DOHH2 (cell line): ENCODE measurements around the gene MOSPD2.

Experiments
- H3F3A ChIP-seq: fragments of 200-600 bp; sonication (generic), shearing (Covaris generic); 2 replicates; pipeline ENCODE4 v1.6.0; 2016; ENCODE audit warnings: antibody characterized with exemption, mild to moderate bottlenecking; ENCODE audit not compliant: control insufficient read depth, insufficient read depth
- H3K27ac ChIP-seq: fragments of 200-600 bp; sonication (generic); 2 replicates; pipeline ENCODE4 v1.5.1; 2014; ENCODE audit warnings: low read depth, mild to moderate bottlenecking, low read length, moderate library complexity
- H3K27me3 ChIP-seq: fragments of 200-600 bp; sonication (generic); 2 replicates; pipeline ENCODE4 v1.6.1; 2014; ENCODE audit warnings: mild to moderate bottlenecking, low read length, mixed read lengths; ENCODE audit not compliant: control insufficient read depth
- H3K36me3 ChIP-seq: fragments of 200-600 bp; sonication (generic); 2 replicates; pipeline ENCODE4 v1.6.1; 2014; ENCODE audit warnings: mild to moderate bottlenecking, low read length, moderate library complexity, mixed read lengths; ENCODE audit not compliant: control insufficient read depth
- H3K4me1 ChIP-seq: fragments of 200-600 bp; sonication (generic); 2 replicates; pipeline ENCODE4 v1.6.1; 2014; ENCODE audit warnings: mild to moderate bottlenecking, low read length, mixed read lengths; ENCODE audit not compliant: control insufficient read depth
- H3K4me2 ChIP-seq: fragments of 200-600 bp; sonication (generic); 2 replicates; pipeline ENCODE4 v1.6.0; 2014; ENCODE audit warnings: mild to moderate bottlenecking, low read length, moderate library complexity
- H3K4me3 ChIP-seq: fragments of 200-600 bp; sonication (generic); 2 replicates; pipeline ENCODE4 v1.5.1; 2014; ENCODE audit warnings: mild to moderate bottlenecking, low read length, mixed read lengths
- H3K79me2 ChIP-seq: fragments of 200-600 bp; sonication (generic); 2 replicates; pipeline ENCODE4 v1.6.1; 2014; ENCODE audit warnings: mild to moderate bottlenecking, low read length, mixed read lengths; ENCODE audit not compliant: control insufficient read depth
- H3K9me2 ChIP-seq: fragments of 200-600 bp; sonication (generic); replicated peaks from 2 replicates; pipeline ENCODE4 v1.6.1; 2014; ENCODE audit warnings: mild to moderate bottlenecking, low read length, mixed read lengths; ENCODE audit not compliant: control insufficient read depth
- H3K9me3 ChIP-seq: fragments of 200-600 bp; sonication (generic); 2 replicates; pipeline ENCODE4 v1.6.1; 2014; ENCODE audit warnings: antibody characterized with exemption, low read length, mixed read lengths; ENCODE audit not compliant: control insufficient read depth, insufficient read depth
- H4K20me1 ChIP-seq: fragments of 200-600 bp; sonication (generic); 2 replicates; pipeline ENCODE4 v1.6.0; 2014; ENCODE audit warnings: low read depth, mild to moderate bottlenecking, antibody characterized with exemption, low read length, moderate library complexity; ENCODE audit not compliant: control insufficient read depth, insufficient read depth
- EZH2phosphoT487 ChIP-seq: fragments of 200-600 bp; sonication (generic); IDR thresholded peaks from 2 replicates; pipeline ENCODE4 v1.6.1; 2017; ENCODE audit warnings: borderline replicate concordance, mild to moderate bottlenecking, antibody characterized with exemption, low read length, moderate library complexity, mixed read lengths
- TF ChIP-seq, protein P1 (sequence below): fragments of 200-600 bp; sonication (generic); IDR thresholded peaks from one replicate; pipeline ENCODE4 v1.5.1; 2014; ENCODE audit warnings: antibody characterized with exemption, mild to moderate bottlenecking, low read depth, low read length; ENCODE audit not compliant: poor library complexity, severe bottlenecking

The MOSPD2 gene

DNA sequence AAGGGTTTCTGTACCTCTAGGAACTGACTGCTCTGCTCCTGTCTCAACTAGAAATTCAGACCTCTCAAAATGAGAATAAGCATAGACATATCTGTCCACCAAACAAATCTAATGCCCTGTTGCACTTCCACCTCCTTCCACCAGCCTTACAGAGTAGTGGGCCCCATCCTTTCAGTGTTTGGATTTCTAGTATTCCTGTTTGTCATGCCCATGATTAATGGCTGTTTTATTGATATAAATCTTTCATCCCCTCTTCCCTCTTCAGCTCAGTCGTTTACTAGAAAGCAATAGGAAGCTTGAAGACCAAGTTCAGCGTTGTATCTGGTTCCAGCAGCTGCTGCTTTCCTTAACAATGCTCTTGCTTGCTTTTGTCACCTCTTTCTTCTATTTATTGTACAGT, 46.2 kb downstream of the MOSPD2 start:
- H3F3A ChIP-seq, result no peaks in the 10 kb centered on the region
- H3K27me3 ChIP-seq, result no peaks in the 10 kb centered on the region
- H3K4me2 ChIP-seq, result no peak overlapping the region
- no peaks in the 10 kb centered on the region for H3K9me2 ChIP-seq
- no peak overlapping the region for H3K4me3 ChIP-seq
- H3K9me3 ChIP-seq, result no peaks in the 10 kb centered on the region
- peaks cover 2% of the 10 kb centered on the region for H3K4me1 ChIP-seq
- no peaks in the 10 kb centered on the region for H3K79me2 ChIP-seq
- peaks cover 5% of the 10 kb centered on the region for H3K36me3 ChIP-seq
- no peak for TF ChIP-seq EZH2phosphoT487
- TF ChIP-seq, protein P1, sequence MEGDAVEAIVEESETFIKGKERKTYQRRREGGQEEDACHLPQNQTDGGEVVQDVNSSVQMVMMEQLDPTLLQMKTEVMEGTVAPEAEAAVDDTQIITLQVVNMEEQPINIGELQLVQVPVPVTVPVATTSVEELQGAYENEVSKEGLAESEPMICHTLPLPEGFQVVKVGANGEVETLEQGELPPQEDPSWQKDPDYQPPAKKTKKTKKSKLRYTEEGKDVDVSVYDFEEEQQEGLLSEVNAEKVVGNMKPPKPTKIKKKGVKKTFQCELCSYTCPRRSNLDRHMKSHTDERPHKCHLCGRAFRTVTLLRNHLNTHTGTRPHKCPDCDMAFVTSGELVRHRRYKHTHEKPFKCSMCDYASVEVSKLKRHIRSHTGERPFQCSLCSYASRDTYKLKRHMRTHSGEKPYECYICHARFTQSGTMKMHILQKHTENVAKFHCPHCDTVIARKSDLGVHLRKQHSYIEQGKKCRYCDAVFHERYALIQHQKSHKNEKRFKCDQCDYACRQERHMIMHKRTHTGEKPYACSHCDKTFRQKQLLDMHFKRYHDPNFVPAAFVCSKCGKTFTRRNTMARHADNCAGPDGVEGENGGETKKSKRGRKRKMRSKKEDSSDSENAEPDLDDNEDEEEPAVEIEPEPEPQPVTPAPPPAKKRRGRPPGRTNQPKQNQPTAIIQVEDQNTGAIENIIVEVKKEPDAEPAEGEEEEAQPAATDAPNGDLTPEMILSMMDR, result no peak
- H3K27ac ChIP-seq, result no peak overlapping the region
- no peaks in the 10 kb centered on the region for H4K20me1 ChIP-seq

DNA sequence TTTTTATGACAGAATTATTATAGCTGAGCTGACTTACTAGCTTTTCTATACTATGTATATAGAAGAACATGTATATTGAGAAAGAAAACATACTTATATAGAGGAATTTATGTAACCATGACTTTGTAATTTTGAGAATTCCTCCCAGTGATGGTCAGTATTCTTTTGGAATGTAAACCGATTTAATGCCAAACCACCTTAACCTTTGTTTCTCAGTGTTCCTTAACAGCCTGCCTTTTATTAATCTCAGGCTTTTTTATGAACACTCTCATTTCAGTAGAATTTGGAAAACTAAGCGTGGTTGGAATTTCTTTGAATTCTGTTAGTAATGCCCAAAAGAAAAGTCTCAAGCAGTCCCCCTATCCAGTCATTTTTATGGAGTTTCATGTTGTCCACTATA, 47.0 kb downstream of the MOSPD2 start:
- Histone ChIP-seq H3K9me3 (no peaks in the 10 kb centered on the region), H3K27ac (no peak overlapping the region), H3K4me1 (peaks cover 10% of the 10 kb centered on the region), H3K27me3 (no peaks in the 10 kb centered on the region), H4K20me1 (no peaks in the 10 kb centered on the region), H3K4me2 (no peak overlapping the region), H3K79me2 (no peaks in the 10 kb centered on the region), H3K36me3 (peaks cover 5% of the 10 kb centered on the region), H3K9me2 (no peaks in the 10 kb centered on the region), H3K4me3 (no peak overlapping the region), H3F3A (no peaks in the 10 kb centered on the region)
- TF ChIP-seq, protein P1, result no peak
- TF ChIP-seq EZH2phosphoT487, result no peak

GRCh38 chrX:14922437-14922836, 49.2 kb downstream of the MOSPD2 start:
- TF ChIP-seq EZH2phosphoT487, result no peak
- TF ChIP-seq, protein P1, result no peak
- Histone ChIP-seq H3K27me3 (no peaks in the 10 kb centered on the region), H3K36me3 (no peaks in the 10 kb centered on the region; the same call in 1 of the 2 replicates), H3K4me2 (no peak overlapping the region), H3K27ac (no peak overlapping the region), H3K79me2 (no peaks in the 10 kb centered on the region), H3K4me1 (peaks cover 25% of the 10 kb centered on the region), H4K20me1 (no peaks in the 10 kb centered on the region), H3K9me3 (no peaks in the 10 kb centered on the region), H3K9me2 (no peaks in the 10 kb centered on the region), H3F3A (no peaks in the 10 kb centered on the region), H3K4me3 (no peak overlapping the region)

DNA sequence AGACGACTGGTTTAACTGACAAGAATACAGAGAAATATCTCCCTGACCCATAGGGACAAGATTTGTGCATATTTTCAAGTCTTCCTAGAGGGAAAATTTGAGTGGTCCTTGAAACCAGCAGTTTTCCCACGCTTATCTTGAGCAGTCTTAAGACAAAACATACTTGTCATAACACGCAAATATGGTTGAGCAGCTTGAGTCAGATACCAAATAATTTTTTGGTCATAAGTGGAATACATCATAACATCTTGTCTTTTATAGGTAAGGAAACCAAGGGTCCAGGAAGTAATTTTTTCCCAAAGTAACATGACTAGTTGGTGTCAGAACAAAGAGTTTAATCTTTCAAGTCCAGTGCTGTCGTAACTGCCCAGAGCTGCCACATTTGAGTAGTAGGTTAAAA, 50.5 kb downstream of the MOSPD2 start:
- H3K27ac ChIP-seq, result no peak overlapping the region
- H3K36me3 ChIP-seq, result no peaks in the 10 kb centered on the region
- no peaks in the 10 kb centered on the region for H3K9me2 ChIP-seq
- TF ChIP-seq, protein P1, result no peak
- TF ChIP-seq EZH2phosphoT487, result no peak
- no peaks in the 10 kb centered on the region for H3K9me3 ChIP-seq
- no peaks in the 10 kb centered on the region for H4K20me1 ChIP-seq
- no peak overlapping the region for H3K4me3 ChIP-seq
- H3K4me2 ChIP-seq, result no peak overlapping the region
- peaks cover 25% of the 10 kb centered on the region for H3K4me1 ChIP-seq
- no peaks in the 10 kb centered on the region for H3F3A ChIP-seq
- no peaks in the 10 kb centered on the region for H3K79me2 ChIP-seq
- no peaks in the 10 kb centered on the region for H3K27me3 ChIP-seq
